ENCODE measurements around the gene GPT2. TPM values are rescaled to one million over a fixed set of nuclear protein-coding genes. Genes with fewer than 3 reads are reported as not detected.

The GPT2 gene
- total and polyA plus RNA-seq, 7 donors = 3.3 to 28.7 (median 14.8) TPM

DNA sequence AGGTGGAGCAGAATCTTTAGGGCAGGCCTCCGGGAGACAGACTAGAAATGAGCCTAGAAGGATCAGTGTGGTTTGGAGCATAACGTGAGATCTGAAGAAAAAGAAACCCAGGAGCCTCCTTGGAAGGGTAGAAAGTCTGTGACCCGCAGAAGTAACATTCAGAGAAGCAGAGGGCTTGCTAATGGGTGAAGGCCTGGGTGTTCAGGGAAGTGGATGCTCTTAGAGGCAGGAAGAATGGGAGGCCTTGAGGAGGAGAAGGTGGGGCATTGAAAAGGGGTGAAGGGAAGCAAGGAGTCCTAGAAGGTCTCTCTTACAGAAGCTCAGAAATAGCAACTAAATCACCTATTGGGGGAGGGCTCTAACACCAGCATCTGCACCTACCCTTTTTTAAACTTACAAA lies 20.3 kb downstream of the GPT2 start:
- Histone ChIP-seq H3K4me3 (no peak overlapping the region), H3K27ac (no peak overlapping the region), H3K36me3 (peaks cover 0 to 9% (median 0%) of the 10 kb centered on the region in 4 donors), H3K27me3 (no peaks in the 10 kb centered on the region), H3K4me1 (peaks cover 0 to 5% (median 0%) of the 10 kb centered on the region in 4 donors), H3K9me3 (no peaks in the 10 kb centered on the region)
- 61 to 87% methylated on average over 3 of the region's 3 CpGs for WGBS, 2 donors
- intact Hi-C loops (cut with DNase I) = no loop called here
- DNase-seq = no peak
- TF ChIP-seq, protein P1, sequence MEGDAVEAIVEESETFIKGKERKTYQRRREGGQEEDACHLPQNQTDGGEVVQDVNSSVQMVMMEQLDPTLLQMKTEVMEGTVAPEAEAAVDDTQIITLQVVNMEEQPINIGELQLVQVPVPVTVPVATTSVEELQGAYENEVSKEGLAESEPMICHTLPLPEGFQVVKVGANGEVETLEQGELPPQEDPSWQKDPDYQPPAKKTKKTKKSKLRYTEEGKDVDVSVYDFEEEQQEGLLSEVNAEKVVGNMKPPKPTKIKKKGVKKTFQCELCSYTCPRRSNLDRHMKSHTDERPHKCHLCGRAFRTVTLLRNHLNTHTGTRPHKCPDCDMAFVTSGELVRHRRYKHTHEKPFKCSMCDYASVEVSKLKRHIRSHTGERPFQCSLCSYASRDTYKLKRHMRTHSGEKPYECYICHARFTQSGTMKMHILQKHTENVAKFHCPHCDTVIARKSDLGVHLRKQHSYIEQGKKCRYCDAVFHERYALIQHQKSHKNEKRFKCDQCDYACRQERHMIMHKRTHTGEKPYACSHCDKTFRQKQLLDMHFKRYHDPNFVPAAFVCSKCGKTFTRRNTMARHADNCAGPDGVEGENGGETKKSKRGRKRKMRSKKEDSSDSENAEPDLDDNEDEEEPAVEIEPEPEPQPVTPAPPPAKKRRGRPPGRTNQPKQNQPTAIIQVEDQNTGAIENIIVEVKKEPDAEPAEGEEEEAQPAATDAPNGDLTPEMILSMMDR (IDR thresholded peaks at IDR 0.05) = no peak
- TF ChIP-seq POLR2AphosphoS5 (IDR thresholded peaks at IDR 0.05) (no peak), POLR2A (IDR thresholded peaks at IDR 0.05) (no peak), EP300 (IDR thresholded peaks at IDR 0.05) (no peak)

DNA sequence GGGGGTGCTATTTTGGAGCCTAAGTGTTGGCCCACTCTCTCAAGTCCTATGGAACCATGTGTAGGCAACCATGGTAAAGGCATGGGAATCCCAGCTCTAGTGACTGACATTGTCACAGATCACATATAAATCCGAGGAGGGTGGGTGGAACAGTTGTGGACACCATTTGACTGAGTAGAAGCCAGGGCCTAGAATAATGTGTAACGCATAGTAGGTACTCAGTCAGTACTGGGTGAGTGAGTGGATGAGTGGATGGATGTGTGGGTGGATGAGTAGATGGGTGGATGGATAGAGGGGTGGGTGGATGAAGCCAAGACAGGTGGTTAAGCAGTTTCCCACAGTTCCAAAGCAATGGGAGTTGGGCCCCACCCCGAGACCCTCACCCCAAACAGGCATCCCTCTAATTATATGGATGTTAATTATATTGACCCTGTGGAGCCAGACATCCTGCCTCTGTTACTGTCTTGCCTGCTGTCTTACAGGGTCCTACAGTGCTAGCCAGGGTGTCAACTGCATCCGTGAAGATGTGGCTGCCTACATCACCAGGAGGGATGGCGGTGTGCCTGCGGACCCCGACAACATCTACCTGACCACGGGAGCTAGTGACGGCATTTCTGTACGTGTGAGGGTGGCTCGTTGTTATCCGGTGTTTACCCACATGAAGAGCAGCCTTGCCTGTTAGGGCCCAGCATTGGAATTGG lies 22.3 kb downstream of the GPT2 start:
- Histone ChIP-seq H3K4me3 (no peak overlapping the region), H3K27me3 (no peaks in the 10 kb centered on the region), H3K27ac (no peak overlapping the region), H3K4me1 (peaks cover 0 to 5% (median 0%) of the 10 kb centered on the region in 4 donors), H3K36me3 (peaks cover 0 to 16% (median 0%) of the 10 kb centered on the region in 4 donors), H3K9me3 (no peaks in the 10 kb centered on the region)
- no peak for DNase-seq
- intact Hi-C loops (cut with DNase I) = no loop called here
- 93 to 94% methylated on average over 12 of the region's 12 CpGs for WGBS, 2 donors
- no peak for TF ChIP-seq POLR2AphosphoS5 (IDR thresholded peaks at IDR 0.05)
- no peak for TF ChIP-seq POLR2A (IDR thresholded peaks at IDR 0.05)
- TF ChIP-seq, protein P1 (IDR thresholded peaks at IDR 0.05) = no peak
- no peak for TF ChIP-seq EP300 (IDR thresholded peaks at IDR 0.05)

DNA sequence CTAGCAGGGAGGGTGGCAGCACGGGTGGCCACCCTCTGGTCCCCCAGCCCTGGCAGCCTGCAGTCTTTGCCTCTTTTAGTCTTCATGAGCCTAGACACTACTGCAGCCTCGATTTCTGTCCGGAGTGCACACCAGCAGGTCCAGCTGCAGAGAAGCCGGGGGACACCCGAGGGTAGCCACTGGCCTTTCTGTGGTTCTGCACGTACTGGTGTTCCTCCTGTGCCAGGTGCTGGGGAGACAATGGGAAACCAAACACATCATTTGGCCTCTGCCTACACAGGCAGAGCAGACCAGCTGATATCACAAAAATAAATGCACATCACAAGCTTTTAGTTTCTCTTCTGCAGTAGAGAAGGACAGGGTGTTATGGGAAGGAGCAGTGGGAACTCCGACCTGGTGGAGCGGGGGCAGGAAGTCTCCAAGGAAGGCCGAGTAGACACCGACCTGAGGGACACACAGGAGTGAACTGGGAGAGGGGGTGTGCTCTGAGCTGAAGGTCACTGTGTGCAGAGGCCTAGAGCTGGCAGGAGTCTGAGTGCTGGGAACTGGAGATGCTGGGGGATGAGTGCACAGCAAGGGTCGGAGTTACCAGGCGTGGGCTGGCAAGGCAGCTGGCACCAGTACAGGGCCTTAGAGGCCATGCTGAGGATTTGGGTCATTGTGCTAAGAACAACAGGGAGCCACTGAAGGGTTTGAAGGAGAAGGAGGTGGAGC lies 23.1 kb downstream of the GPT2 start:
- TF ChIP-seq EP300 (IDR thresholded peaks at IDR 0.05) (no peak), POLR2A (IDR thresholded peaks at IDR 0.05) (no peak), POLR2AphosphoS5 (IDR thresholded peaks at IDR 0.05) (no peak)
- TF ChIP-seq, protein P1 (IDR thresholded peaks at IDR 0.05) = no peak
- Histone ChIP-seq H3K4me3 (no peak overlapping the region), H3K36me3 (peaks cover 0 to 16% (median 0%) of the 10 kb centered on the region in 4 donors), H3K9me3 (no peaks in the 10 kb centered on the region), H3K27ac (no peak overlapping the region), H3K4me1 (peaks cover 0 to 5% (median 0%) of the 10 kb centered on the region in 4 donors), H3K27me3 (no peaks in the 10 kb centered on the region)
- DNase-seq = no peak
- WGBS, 2 donors = 89 to 92% methylated on average over 12 of the region's 12 CpGs
- intact Hi-C loops (cut with DNase I) = no loop called here

DNA sequence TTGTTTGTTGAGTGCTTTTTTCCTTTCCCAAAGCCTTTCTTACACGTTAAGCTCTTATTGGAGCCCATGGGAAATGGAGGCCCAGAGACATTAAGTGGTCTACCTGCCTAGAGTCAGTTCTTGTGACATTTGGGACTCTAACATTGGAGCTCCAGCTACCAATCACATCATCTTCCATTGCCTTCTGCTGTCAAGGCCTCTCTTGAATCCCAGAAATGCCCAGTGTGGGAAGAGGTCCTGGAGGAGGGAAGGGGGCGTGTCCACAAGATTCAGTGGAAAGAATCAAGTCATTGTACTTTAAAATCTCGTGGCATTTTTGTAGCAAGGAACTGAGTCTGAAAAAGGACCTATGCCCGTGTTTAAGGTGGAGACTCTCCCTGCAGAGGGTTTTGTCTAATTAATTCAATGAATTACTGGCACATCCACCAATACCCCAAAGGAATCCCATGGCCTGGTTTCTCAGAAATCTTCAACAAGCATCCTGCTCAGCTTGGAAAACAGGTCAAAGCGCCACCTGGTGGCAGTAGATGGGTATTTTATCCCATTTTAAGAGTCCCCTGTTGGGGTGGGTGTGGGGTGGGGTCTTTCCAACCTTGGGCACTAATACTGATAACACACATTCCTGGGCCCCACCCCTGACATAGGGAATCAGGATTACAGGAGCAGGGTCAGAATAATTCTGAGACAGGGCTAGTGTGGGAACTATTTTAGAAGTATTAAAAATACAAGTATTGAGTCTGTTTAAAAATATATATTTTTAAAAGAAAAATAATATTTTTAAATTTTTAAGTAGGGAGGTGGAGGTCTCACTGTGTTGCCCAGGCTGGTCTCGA lies 24.6 kb downstream of the GPT2 start:
- no peak for DNase-seq
- TF ChIP-seq, protein P1 (IDR thresholded peaks at IDR 0.05) = peak in 3 of 4 experiments; percentile 69 to 85 (median 74)
- no peak for TF ChIP-seq EP300 (IDR thresholded peaks at IDR 0.05)
- intact Hi-C loops (cut with DNase I) = loop anchor here (1.0 to 2.0 kb wide), 2 partner anchors 24 to 54 kb away; partner anchors contain the start of gene GPT2
- Histone ChIP-seq H3K27ac (no peak overlapping the region), H3K9me3 (no peaks in the 10 kb centered on the region), H3K27me3 (no peaks in the 10 kb centered on the region), H3K4me1 (peaks cover 0 to 5% (median 0%) of the 10 kb centered on the region in 4 donors), H3K36me3 (peaks cover 0 to 11% (median 0%) of the 10 kb centered on the region in 4 donors), H3K4me3 (no peak overlapping the region)
- 52 to 54% methylated on average over 6 of the region's 6 CpGs for WGBS, 2 donors
